Lower leg skin (tissue), 3 donors: ENCODE data around the gene CDKAL1.

Experiments used
- POLR2A ChIP-seq, 2 donors: fragments of 450-650 bp; IDR thresholded peaks; one replicate each; pipeline ENCODE4 v1.6.1; 2016 to 2017; ENCODE audit warnings: antibody characterized with exemption in 2 of 2, mild to moderate bottlenecking in 1 of 2, moderate library complexity in 1 of 2
- TF ChIP-seq, protein P1 (sequence below), 3 donors: fragments of 450-650 bp; IDR thresholded peaks; one replicate each; pipeline ENCODE4 v1.5.1; 2016; ENCODE audit warnings: antibody characterized with exemption in 3 of 3, mild to moderate bottlenecking in 3 of 3, moderate library complexity in 2 of 3

DNA sequence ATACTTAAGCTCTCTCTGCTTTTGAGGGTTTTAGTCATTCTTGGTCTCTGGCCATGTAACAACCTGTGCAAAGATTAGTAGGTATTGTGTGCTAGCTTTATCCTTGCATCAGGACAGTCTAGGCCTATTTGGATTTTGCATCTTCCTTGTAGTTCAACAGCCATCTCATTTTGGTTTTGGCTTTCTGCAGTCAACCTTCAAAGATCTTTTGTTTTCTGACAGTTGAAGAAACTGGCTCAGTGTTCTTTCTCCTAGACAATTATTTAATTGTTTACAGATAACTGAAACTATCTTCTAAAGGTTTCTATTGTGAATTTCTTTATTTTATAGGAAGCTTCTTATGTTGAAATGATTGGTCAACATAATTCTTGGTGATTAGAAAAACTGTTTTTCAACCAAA lies 307.5 kb downstream of the CDKAL1 start:
- TF ChIP-seq, protein P1, sequence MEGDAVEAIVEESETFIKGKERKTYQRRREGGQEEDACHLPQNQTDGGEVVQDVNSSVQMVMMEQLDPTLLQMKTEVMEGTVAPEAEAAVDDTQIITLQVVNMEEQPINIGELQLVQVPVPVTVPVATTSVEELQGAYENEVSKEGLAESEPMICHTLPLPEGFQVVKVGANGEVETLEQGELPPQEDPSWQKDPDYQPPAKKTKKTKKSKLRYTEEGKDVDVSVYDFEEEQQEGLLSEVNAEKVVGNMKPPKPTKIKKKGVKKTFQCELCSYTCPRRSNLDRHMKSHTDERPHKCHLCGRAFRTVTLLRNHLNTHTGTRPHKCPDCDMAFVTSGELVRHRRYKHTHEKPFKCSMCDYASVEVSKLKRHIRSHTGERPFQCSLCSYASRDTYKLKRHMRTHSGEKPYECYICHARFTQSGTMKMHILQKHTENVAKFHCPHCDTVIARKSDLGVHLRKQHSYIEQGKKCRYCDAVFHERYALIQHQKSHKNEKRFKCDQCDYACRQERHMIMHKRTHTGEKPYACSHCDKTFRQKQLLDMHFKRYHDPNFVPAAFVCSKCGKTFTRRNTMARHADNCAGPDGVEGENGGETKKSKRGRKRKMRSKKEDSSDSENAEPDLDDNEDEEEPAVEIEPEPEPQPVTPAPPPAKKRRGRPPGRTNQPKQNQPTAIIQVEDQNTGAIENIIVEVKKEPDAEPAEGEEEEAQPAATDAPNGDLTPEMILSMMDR (IDR thresholded peaks at IDR 0.05): no peak
- no peak for TF ChIP-seq POLR2A (IDR thresholded peaks at IDR 0.05)
